B cell (primary cell): Measurements from ENCODE around the gene NFIB. TPM values are rescaled to one million over a fixed set of nuclear protein-coding genes. Genes with fewer than 3 reads are reported as not detected.

Source experiments
- ATAC-seq: fragments of 200-7000 bp; cut with Tn5 transposase; one replicate; pipeline ENCODE4 v1.10.0; 2021; ENCODE audit warnings: low read depth, mild to moderate bottlenecking, moderate number of reproducible peaks, moderate library complexity
- CTCF ChIA-PET: fragments of 350-600 bp; sonication (Branson Sonifier 250); formaldehyde crosslinking; loops from one replicate; lab custom pipeline; 2021; ENCODE audit warnings: antibody characterized with exemption, inconsistent platforms; lab: Charles Lee
- POLR2A ChIA-PET: fragments of 350-600 bp; sonication (Branson Sonifier 250); formaldehyde crosslinking; loops from one replicate; lab custom pipeline; 2021; ENCODE audit warnings: antibody characterized with exemption; lab: Charles Lee
- DNase-seq: peaks from one replicate; pipeline ENCODE4 v3.0.0; 2013
- H2AFZ ChIP-seq: 2 replicates; pipeline ENCODE4 v1.6.1; 2012; ENCODE audit warnings: mild to moderate bottlenecking, low read depth, low read length; ENCODE audit not compliant: insufficient read depth, poor library complexity, severe bottlenecking
- H3K27ac ChIP-seq, 2 donors: 1 replicate in 1 of 2; 2 replicates in 1 of 2; pipeline ENCODE4 v1.5.1; 2012 to 2013; ENCODE audit warnings: low read length in 2 of 2, mild to moderate bottlenecking in 2 of 2, moderate library complexity in 1 of 2
- H3K27me3 ChIP-seq, 4 experiments: fragments of 200-600 bp in 1 of 4; sonication (generic) in 1 of 4; replicated peaks in 1 of 4; 1 replicate in 2 of 4; 2 replicates in 2 of 4; pipeline versions ENCODE4 v1.6.1 to v1.7.0; 2013 to 2016; ENCODE audit warnings: low read length in 3 of 4, mild to moderate bottlenecking in 2 of 4, mixed read lengths in 1 of 4, moderate library complexity in 1 of 4; ENCODE audit not compliant: insufficient read depth in 4 of 4, control insufficient read depth in 3 of 4; ENCODE audit errors: control extremely low read depth in 1 of 4
- H3K36me3 ChIP-seq, 2 experiments: replicated peaks in 1 of 2; 1 replicate in 1 of 2; 2 replicates in 1 of 2; pipeline versions ENCODE4 v1.6.1 to v1.7.1; 2013; ENCODE audit warnings: low read length in 1 of 2; ENCODE audit not compliant: insufficient read depth in 2 of 2, control insufficient read depth in 1 of 2; ENCODE audit errors: control extremely low read depth in 1 of 2, extremely low read depth in 1 of 2
- H3K4me1 ChIP-seq, 2 donors: fragments of 200-600 bp in 1 of 2; sonication (generic) in 1 of 2; 1 replicate in 1 of 2; 2 replicates in 1 of 2; pipeline versions ENCODE4 v1.5.1 to v1.6.1; 2013 to 2017; ENCODE audit warnings: low read length in 2 of 2; ENCODE audit not compliant: control insufficient read depth in 2 of 2, insufficient read depth in 2 of 2
- H3K4me2 ChIP-seq: replicated peaks from 2 replicates; pipeline ENCODE3; 2012; ENCODE audit warnings: mild to moderate bottlenecking, low read depth, low read length; ENCODE audit not compliant: poor library complexity, severe bottlenecking
- H3K4me3 ChIP-seq, 5 experiments: fragments of 200-600 bp in 1 of 5; sonication (generic) in 1 of 5; 1 replicate in 3 of 5; 2 replicates in 2 of 5; pipeline versions ENCODE4 v1.5.1 to v1.7.0; 2011 to 2016; ENCODE audit warnings: low read length in 4 of 5, mild to moderate bottlenecking in 4 of 5, low read depth in 2 of 5, control low read depth in 1 of 5, moderate library complexity in 1 of 5; ENCODE audit not compliant: insufficient read depth in 1 of 5; ENCODE audit errors: control extremely low read depth in 1 of 5, extremely low read depth in 1 of 5
- H3K79me2 ChIP-seq: fragments of 200-600 bp; sonication (generic); one replicate; pipeline ENCODE4 v1.6.0; 2016; ENCODE audit warnings: low read length; ENCODE audit not compliant: control insufficient read depth, insufficient read depth
- H3K9ac ChIP-seq: fragments of 200-600 bp; sonication (generic); 2 replicates; pipeline ENCODE4 v1.6.1; 2017; ENCODE audit warnings: mild to moderate bottlenecking, low read length, moderate library complexity
- H3K9me3 ChIP-seq, 3 donors: one replicate each; pipeline versions ENCODE4 v1.6.1 to v1.7.1; 2013; ENCODE audit warnings: low read length in 2 of 3; ENCODE audit not compliant: control insufficient read depth in 2 of 3, insufficient read depth in 1 of 3; ENCODE audit errors: control extremely low read depth in 1 of 3
- H4K20me1 ChIP-seq: 2 replicates; pipeline ENCODE4 v1.6.0; 2012; ENCODE audit warnings: mild to moderate bottlenecking, low read length; ENCODE audit not compliant: insufficient read depth, control insufficient read depth, poor library complexity, severe bottlenecking
- H3K27ac Mint-ChIP-seq: one replicate; pipeline ENCODE4 v1.8.0; 2021; ENCODE audit warnings: mixed read lengths
- H3K27me3 Mint-ChIP-seq: one replicate; pipeline ENCODE4 v1.8.0; 2021; ENCODE audit warnings: mixed read lengths
- H3K4me1 Mint-ChIP-seq: one replicate; pipeline ENCODE4 v1.8.0; 2021; ENCODE audit warnings: mixed read lengths
- H3K4me3 Mint-ChIP-seq: one replicate; pipeline ENCODE4 v1.8.0; 2021; ENCODE audit warnings: mixed read lengths
- H3K9me3 Mint-ChIP-seq: one replicate; pipeline ENCODE4 v1.8.0; 2022; ENCODE audit warnings: mixed read lengths; ENCODE audit not compliant: insufficient read depth
- EZH2 ChIP-seq: IDR thresholded peaks from 2 replicates; pipeline ENCODE4 v1.6.1; 2012; ENCODE audit warnings: borderline replicate concordance, low read depth, mild to moderate bottlenecking, moderate library complexity, low read length; ENCODE audit not compliant: insufficient read depth, poor library complexity, severe bottlenecking
- WGBS: methylation state at CpG from one replicate; pipeline ENCODE4 v1.1.5; 2013; ENCODE audit warnings: missing lambda C conversion rate; ENCODE audit not compliant: insufficient coverage; 5-methylcytosine and 5-hydroxymethylcytosine counted together
- intact Hi-C: fragments of 100-400 bp; cut with micrococcal nuclease; formaldehyde crosslinking; loops from one replicate; pipeline ENCODE4 v1.10.0; 2022
- polyA plus RNA-seq: library from polyadenylated mRNA; depleted of rRNA; stranded (reverse); fragments of >200 nt; gene quantifications from 2 replicates; pipeline ENCODE4 v1.2.3, GENCODE V29; 2012
- total RNA-seq, 2 donors: library from RNA; stranded (reverse); fragments of 120-200 nt in 1 of 2; gene quantifications; 1 replicate in 1 of 2; 2 replicates in 1 of 2; pipeline versions ENCODE4 v1.2.3 to v1.2.4, GENCODE V29; 2013 to 2022
- TF ChIP-seq, protein P1 (sequence below): fragments of 200-600 bp; IDR thresholded peaks from one replicate; pipeline ENCODE4 v1.8.0; 2022; ENCODE audit warnings: antibody characterized with exemption, mild to moderate bottlenecking

Gene NFIB
- total and polyA plus RNA-seq, 2 donors (not counting 1 experiment from before 2014, with no cell fraction given): not detected

DNA sequence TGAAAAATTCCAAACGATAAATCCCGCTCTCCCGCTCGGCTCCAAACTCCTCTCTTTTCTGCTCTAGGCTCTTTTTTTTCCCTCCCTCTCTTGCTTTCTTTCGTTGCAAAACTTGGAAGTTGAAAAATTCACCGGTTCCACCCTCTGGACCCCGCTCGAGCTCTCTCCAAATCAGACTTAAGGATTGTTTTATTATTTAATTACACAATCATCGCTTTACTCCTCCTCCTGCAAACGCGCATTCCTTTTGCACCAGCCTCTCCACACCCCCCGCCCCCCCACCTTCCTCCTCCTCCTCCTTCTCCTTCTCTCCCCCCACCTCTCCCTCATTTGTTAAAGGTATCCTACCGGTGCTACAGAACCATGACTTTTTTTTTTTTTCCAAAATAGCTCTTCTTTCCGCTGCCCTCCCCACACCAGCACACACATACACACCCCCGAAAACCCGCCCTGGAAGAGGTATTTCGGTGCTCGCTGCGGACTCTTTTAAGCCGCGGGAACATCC lies 535 bp upstream of the NFIB start:
- Mint-ChIP-seq H3K4me1 (peaks cover 22% of the 10 kb centered on the region), H3K9me3 (no peaks in the 10 kb centered on the region), H3K27me3 (peaks cover 62% of the 10 kb centered on the region), H3K27ac (no peak overlapping the region), H3K4me3 (peak overlapping the region; percentile 85)
- Histone ChIP-seq H3K4me1 (peaks cover 17 to 26% of the 10 kb centered on the region in 2 donors), H3K36me3 (no peaks in the 10 kb centered on the region), H3K27me3 (peaks cover 0 to 41% (median 38%) of the 10 kb centered on the region in 4 experiments), H4K20me1 (no peaks in the 10 kb centered on the region), H3K27ac (no peak overlapping the region), H3K9ac (peak overlapping the region; percentile 57), H3K4me2 (peak overlapping the region; percentile 84), H3K79me2 (no peaks in the 10 kb centered on the region), H2AFZ (peak overlapping the region; percentile 68), H3K9me3 (peaks cover 0 to 26% (median 0%) of the 10 kb centered on the region in 3 donors), H3K4me3 (peak overlapping the region in 4 of 5 experiments; percentile 25 to 56 (median 44))
- 5% methylated on average over 14 of the region's 21 CpGs for WGBS
- POLR2A ChIA-PET: interaction anchor here (0.6 kb wide), 2 partner anchors 15 to 37 kb away, joined by 3 to 8 read pairs; no protein-coding TSS in a partner anchor
- CTCF ChIA-PET: no interaction called here
- intact Hi-C loops: no loop called here
- no peak for ATAC-seq
- no peak for DNase-seq
- peak; percentile 96 for TF ChIP-seq EZH2
- TF ChIP-seq, protein P1, sequence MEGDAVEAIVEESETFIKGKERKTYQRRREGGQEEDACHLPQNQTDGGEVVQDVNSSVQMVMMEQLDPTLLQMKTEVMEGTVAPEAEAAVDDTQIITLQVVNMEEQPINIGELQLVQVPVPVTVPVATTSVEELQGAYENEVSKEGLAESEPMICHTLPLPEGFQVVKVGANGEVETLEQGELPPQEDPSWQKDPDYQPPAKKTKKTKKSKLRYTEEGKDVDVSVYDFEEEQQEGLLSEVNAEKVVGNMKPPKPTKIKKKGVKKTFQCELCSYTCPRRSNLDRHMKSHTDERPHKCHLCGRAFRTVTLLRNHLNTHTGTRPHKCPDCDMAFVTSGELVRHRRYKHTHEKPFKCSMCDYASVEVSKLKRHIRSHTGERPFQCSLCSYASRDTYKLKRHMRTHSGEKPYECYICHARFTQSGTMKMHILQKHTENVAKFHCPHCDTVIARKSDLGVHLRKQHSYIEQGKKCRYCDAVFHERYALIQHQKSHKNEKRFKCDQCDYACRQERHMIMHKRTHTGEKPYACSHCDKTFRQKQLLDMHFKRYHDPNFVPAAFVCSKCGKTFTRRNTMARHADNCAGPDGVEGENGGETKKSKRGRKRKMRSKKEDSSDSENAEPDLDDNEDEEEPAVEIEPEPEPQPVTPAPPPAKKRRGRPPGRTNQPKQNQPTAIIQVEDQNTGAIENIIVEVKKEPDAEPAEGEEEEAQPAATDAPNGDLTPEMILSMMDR: no peak

DNA sequence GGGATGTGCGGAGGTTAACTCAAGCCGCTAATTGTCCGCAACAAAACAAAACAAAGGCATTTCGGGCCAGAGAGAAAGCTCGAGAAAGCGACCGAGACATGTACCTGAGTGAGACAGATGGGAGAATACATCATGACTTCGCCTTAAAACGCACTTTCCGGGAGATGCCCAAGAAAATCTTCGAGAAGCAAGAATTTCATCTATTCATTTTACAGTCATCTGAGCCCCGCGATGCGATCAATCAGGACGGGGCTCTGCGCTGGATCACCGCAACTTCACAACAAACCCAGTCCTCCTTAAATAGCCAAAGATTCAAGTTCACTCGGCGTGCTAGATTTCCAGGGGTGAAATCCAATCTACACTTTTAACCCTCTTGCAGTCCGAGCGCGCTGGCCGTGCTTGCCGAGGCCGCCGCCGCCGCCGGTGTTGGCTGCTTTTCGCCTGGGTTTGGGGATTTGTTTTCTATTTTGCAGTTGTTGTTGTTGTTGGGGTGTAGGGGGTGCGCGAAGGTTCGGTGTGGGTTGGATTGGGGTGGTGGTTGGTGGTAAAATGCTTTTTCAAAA lies 482 bp downstream of the NFIB start:
- Histone ChIP-seq H3K27ac (no peak overlapping the region), H2AFZ (peak overlapping the region; percentile 46), H3K4me1 (peaks cover 17 to 26% of the 10 kb centered on the region in 2 donors), H3K4me2 (peak overlapping the region; percentile 84), H3K27me3 (peaks cover 0 to 41% (median 36%) of the 10 kb centered on the region in 4 experiments), H3K9me3 (peaks cover 0 to 26% (median 0%) of the 10 kb centered on the region in 3 donors), H3K79me2 (no peaks in the 10 kb centered on the region), H3K9ac (peak overlapping the region; percentile 45), H3K36me3 (no peaks in the 10 kb centered on the region), H4K20me1 (no peaks in the 10 kb centered on the region), H3K4me3 (peak overlapping the region in 4 of 5 experiments; percentile 4 to 41 (median 19))
- Mint-ChIP-seq H3K27me3 (peaks cover 65% of the 10 kb centered on the region), H3K4me1 (peaks cover 22% of the 10 kb centered on the region), H3K27ac (peak overlapping the region; percentile 37), H3K4me3 (peak overlapping the region; percentile 87), H3K9me3 (no peaks in the 10 kb centered on the region)
- POLR2A ChIA-PET: no interaction called here
- CTCF ChIA-PET: no interaction called here
- ATAC-seq (no peak), DNase-seq (peak; percentile 49)
- 3% methylated on average over 29 of the region's 33 CpGs for WGBS
- TF ChIP-seq, protein P1: no peak
- TF ChIP-seq EZH2: peak; percentile 92
- intact Hi-C loops: no loop called here
